GM23338 (cell line): Measurements from ENCODE around the gene DPP10. TPM values are rescaled to one million over a fixed set of nuclear protein-coding genes. Genes with fewer than 3 reads are reported as not detected.

Source experiments
- ATAC-seq: fragments of 200-7000 bp; cut with Tn5 transposase; 3 replicates; pipeline ENCODE4 v1.9.1; 2020
- DNase-seq: peaks from one replicate; pipeline ENCODE4 v3.0.0-alpha.2; 2015; ENCODE audit warnings: low spot score
- H2AFZ ChIP-seq: fragments of 200-600 bp; sonication (generic); 2 replicates; pipeline ENCODE4 v1.8.0; 2016; ENCODE audit warnings: antibody characterized with exemption, mild to moderate bottlenecking, moderate library complexity
- H3F3A ChIP-seq: fragments of 200-600 bp; sonication (generic); replicated peaks from 2 replicates; pipeline ENCODE4 v1.8.0; 2017; ENCODE audit warnings: antibody characterized with exemption, mixed run types, low read depth
- H3K27ac ChIP-seq: fragments of 200-600 bp; sonication (generic); 2 replicates; pipeline ENCODE4 v1.6.1; 2016; ENCODE audit warnings: low read depth
- H3K27me3 ChIP-seq: fragments of 200-600 bp; sonication (generic); 2 replicates; pipeline ENCODE4 v1.8.0; 2016; ENCODE audit warnings: mild to moderate bottlenecking, mixed run types, moderate library complexity; ENCODE audit not compliant: insufficient read depth
- H3K36me3 ChIP-seq: fragments of 200-600 bp; sonication (generic); 2 replicates; pipeline ENCODE4 v1.8.0; 2016; ENCODE audit warnings: mild to moderate bottlenecking; ENCODE audit not compliant: insufficient read depth
- H3K4me1 ChIP-seq: fragments of 200-600 bp; sonication (generic); 2 replicates; pipeline ENCODE4 v1.8.0; 2016; ENCODE audit warnings: mild to moderate bottlenecking, moderate library complexity; ENCODE audit not compliant: insufficient read depth
- H3K4me2 ChIP-seq: fragments of 200-600 bp; sonication (generic); 2 replicates; pipeline ENCODE4 v1.7.1; 2017; ENCODE audit warnings: mixed run types
- H3K4me3 ChIP-seq: fragments of 200-600 bp; sonication (generic); 2 replicates; pipeline ENCODE4 v1.6.1; 2016; ENCODE audit warnings: mixed run types
- H3K79me2 ChIP-seq: fragments of 200-600 bp; sonication (generic); replicated peaks from 2 replicates; pipeline ENCODE4 v1.8.0; 2017; ENCODE audit warnings: mild to moderate bottlenecking; ENCODE audit not compliant: insufficient read depth
- H3K9me2 ChIP-seq: fragments of 200-600 bp; sonication (generic); 2 replicates; pipeline ENCODE4 v1.8.0; 2017; ENCODE audit not compliant: insufficient read depth
- H4K20me1 ChIP-seq: fragments of 200-600 bp; sonication (generic); replicated peaks from 2 replicates; pipeline ENCODE4 v1.8.0; 2017; ENCODE audit warnings: mild to moderate bottlenecking; ENCODE audit not compliant: insufficient read depth
- H3K27ac Mint-ChIP-seq: 2 replicates; pipeline ENCODE4 v1.8.0; 2020; ENCODE audit warnings: inconsistent platforms, mild to moderate bottlenecking, moderate library complexity, mixed read lengths
- H3K27me3 Mint-ChIP-seq: 3 replicates; pipeline ENCODE4 v1.8.0; 2022; ENCODE audit warnings: low read depth, mild to moderate bottlenecking, moderate library complexity, mixed read lengths, inconsistent platforms; ENCODE audit not compliant: insufficient read depth, poor library complexity
- H3K36me3 Mint-ChIP-seq: 3 replicates; pipeline ENCODE4 v1.8.0; 2021; ENCODE audit warnings: low read depth, mild to moderate bottlenecking, inconsistent platforms, moderate library complexity, mixed read lengths
- H3K4me1 Mint-ChIP-seq: 3 replicates; pipeline ENCODE4 v1.8.0; 2020; ENCODE audit warnings: mild to moderate bottlenecking, inconsistent platforms, mixed read lengths
- H3K4me3 Mint-ChIP-seq: 3 replicates; pipeline ENCODE4 v1.8.0; 2021; ENCODE audit warnings: moderate library complexity, mild to moderate bottlenecking, inconsistent platforms, mixed read lengths
- H3K9me3 Mint-ChIP-seq: 3 replicates; pipeline ENCODE4 v1.8.0; 2020; ENCODE audit warnings: moderate library complexity, mild to moderate bottlenecking, inconsistent platforms, mixed read lengths
- CREB1 ChIP-seq: fragments of 250-450 bp; sonication (Bioruptor Pico); IDR thresholded peaks from 2 replicates; pipeline ENCODE4 v1.5.0; 2020; ENCODE audit warnings: low read depth, mild to moderate bottlenecking, moderate library complexity
- CTCF ChIP-seq, 2 experiments: fragments of 200-600 bp in 1 of 2; sonication (generic) in 1 of 2; conservative IDR thresholded peaks; 2 replicates each; pipeline versions ENCODE4 v1.5.1 to v1.6.1; 2016 to 2017; ENCODE audit warnings: antibody characterized with exemption in 2 of 2, low read depth in 2 of 2, mild to moderate bottlenecking in 2 of 2, moderate library complexity in 1 of 2
- ETS1 ChIP-seq: IDR thresholded peaks from 2 replicates; pipeline ENCODE4 v1.6.1; 2016; ENCODE audit warnings: antibody characterized with exemption
- EZH2 ChIP-seq: fragments of 200-600 bp; sonication (generic); IDR thresholded peaks from one replicate; pipeline ENCODE4 v1.8.0; 2017; ENCODE audit warnings: antibody characterized with exemption, mild to moderate bottlenecking, low read depth; ENCODE audit not compliant: unreplicated experiment
- EZH2phosphoT487 ChIP-seq: fragments of 200-600 bp; sonication (generic); IDR thresholded peaks from one replicate; pipeline ENCODE4 v1.8.1; 2018; ENCODE audit warnings: antibody characterized with exemption; ENCODE audit not compliant: unreplicated experiment
- JUNB ChIP-seq: IDR thresholded peaks from one replicate; pipeline ENCODE4 v1.6.1; 2016; ENCODE audit warnings: antibody characterized with exemption; ENCODE audit not compliant: unreplicated experiment
- NANOG ChIP-seq: IDR thresholded peaks from 2 replicates; pipeline ENCODE4 v1.6.1; 2016; ENCODE audit warnings: antibody characterized with exemption, borderline replicate concordance
- POLR2AphosphoS5 ChIP-seq: IDR thresholded peaks from 2 replicates; pipeline ENCODE4 v1.6.1; 2016; ENCODE audit warnings: antibody characterized with exemption, low read depth
- STAT1 ChIP-seq: IDR thresholded peaks from one replicate; pipeline ENCODE4 v1.6.1; 2016; ENCODE audit warnings: antibody characterized with exemption; ENCODE audit not compliant: unreplicated experiment
- ZNF114 ChIP-seq: fragments of 250-450 bp; sonication (Bioruptor Pico); IDR thresholded peaks from 2 replicates; pipeline ENCODE4 v1.5.0; 2020; ENCODE audit warnings: mild to moderate bottlenecking, moderate library complexity
- ZNF331 ChIP-seq: fragments of 250-450 bp; sonication (Bioruptor Pico); IDR thresholded peaks from 2 replicates; pipeline ENCODE4 v1.5.0; 2020; ENCODE audit warnings: low read depth, mild to moderate bottlenecking, moderate library complexity
- polyA plus RNA-seq: library from polyadenylated mRNA; unstranded; fragments of >200 nt; fragmentation: Nextera tagmentation; extraction: Ambion mirVana; gene quantifications from 2 replicates; pipeline ENCODE4 v1.2.1, GENCODE V29; 2016
- total RNA-seq: library from RNA; depleted of rRNA; stranded (reverse); fragments of >200 nt; shearing (Covaris generic); gene quantifications from 2 replicates; pipeline ENCODE4 v1.2.3, GENCODE V29; 2014
- TF ChIP-seq, protein P1 (sequence below): fragments of 250-450 bp; sonication (Bioruptor Pico); IDR thresholded peaks from 2 replicates; pipeline ENCODE4 v1.5.0; 2020; ENCODE audit warnings: mild to moderate bottlenecking, moderate library complexity
- TF ChIP-seq, protein P2 (sequence below): IDR thresholded peaks from one replicate; pipeline ENCODE4 v1.6.1; 2018; ENCODE audit warnings: antibody characterized with exemption; ENCODE audit not compliant: unreplicated experiment

The DPP10 gene
- total and polyA plus RNA-seq, 2 experiments from 2014 or later = 3.6 to 14.8 TPM

- Mint-ChIP-seq H3K4me1 (no peaks in the 10 kb centered on the region), H3K36me3 (no peaks in the 10 kb centered on the region), H3K4me3 (no peak overlapping the region), H3K9me3 (peaks cover 12% of the 10 kb centered on the region), H3K27ac (no peak overlapping the region), H3K27me3 (no peaks in the 10 kb centered on the region)
- no peaks in the 10 kb centered on the region for H3K36me3 ChIP-seq
- no peaks in the 10 kb centered on the region for H3K27me3 ChIP-seq
- H3F3A ChIP-seq = no peaks in the 10 kb centered on the region
- H3K4me1 ChIP-seq = no peaks in the 10 kb centered on the region
- DNase-seq (no peak), ATAC-seq (no peak)
- no peak for TF ChIP-seq POLR2AphosphoS5
- no peak for TF ChIP-seq CTCF (conservative IDR thresholded peaks at IDR 0.05; ENCODE audit: low read depth in 2 of 2)
- TF ChIP-seq JUNB = no peak
- no peak for TF ChIP-seq ZNF114 (CRISPR knock-in tag)
- TF ChIP-seq STAT1 = no peak
- no peak for TF ChIP-seq ZNF331 (CRISPR knock-in tag)
- no peak for TF ChIP-seq EZH2phosphoT487
- no peak for TF ChIP-seq CREB1 (CRISPR knock-in tag)
- TF ChIP-seq EZH2 = no peak
- TF ChIP-seq, protein P1, sequence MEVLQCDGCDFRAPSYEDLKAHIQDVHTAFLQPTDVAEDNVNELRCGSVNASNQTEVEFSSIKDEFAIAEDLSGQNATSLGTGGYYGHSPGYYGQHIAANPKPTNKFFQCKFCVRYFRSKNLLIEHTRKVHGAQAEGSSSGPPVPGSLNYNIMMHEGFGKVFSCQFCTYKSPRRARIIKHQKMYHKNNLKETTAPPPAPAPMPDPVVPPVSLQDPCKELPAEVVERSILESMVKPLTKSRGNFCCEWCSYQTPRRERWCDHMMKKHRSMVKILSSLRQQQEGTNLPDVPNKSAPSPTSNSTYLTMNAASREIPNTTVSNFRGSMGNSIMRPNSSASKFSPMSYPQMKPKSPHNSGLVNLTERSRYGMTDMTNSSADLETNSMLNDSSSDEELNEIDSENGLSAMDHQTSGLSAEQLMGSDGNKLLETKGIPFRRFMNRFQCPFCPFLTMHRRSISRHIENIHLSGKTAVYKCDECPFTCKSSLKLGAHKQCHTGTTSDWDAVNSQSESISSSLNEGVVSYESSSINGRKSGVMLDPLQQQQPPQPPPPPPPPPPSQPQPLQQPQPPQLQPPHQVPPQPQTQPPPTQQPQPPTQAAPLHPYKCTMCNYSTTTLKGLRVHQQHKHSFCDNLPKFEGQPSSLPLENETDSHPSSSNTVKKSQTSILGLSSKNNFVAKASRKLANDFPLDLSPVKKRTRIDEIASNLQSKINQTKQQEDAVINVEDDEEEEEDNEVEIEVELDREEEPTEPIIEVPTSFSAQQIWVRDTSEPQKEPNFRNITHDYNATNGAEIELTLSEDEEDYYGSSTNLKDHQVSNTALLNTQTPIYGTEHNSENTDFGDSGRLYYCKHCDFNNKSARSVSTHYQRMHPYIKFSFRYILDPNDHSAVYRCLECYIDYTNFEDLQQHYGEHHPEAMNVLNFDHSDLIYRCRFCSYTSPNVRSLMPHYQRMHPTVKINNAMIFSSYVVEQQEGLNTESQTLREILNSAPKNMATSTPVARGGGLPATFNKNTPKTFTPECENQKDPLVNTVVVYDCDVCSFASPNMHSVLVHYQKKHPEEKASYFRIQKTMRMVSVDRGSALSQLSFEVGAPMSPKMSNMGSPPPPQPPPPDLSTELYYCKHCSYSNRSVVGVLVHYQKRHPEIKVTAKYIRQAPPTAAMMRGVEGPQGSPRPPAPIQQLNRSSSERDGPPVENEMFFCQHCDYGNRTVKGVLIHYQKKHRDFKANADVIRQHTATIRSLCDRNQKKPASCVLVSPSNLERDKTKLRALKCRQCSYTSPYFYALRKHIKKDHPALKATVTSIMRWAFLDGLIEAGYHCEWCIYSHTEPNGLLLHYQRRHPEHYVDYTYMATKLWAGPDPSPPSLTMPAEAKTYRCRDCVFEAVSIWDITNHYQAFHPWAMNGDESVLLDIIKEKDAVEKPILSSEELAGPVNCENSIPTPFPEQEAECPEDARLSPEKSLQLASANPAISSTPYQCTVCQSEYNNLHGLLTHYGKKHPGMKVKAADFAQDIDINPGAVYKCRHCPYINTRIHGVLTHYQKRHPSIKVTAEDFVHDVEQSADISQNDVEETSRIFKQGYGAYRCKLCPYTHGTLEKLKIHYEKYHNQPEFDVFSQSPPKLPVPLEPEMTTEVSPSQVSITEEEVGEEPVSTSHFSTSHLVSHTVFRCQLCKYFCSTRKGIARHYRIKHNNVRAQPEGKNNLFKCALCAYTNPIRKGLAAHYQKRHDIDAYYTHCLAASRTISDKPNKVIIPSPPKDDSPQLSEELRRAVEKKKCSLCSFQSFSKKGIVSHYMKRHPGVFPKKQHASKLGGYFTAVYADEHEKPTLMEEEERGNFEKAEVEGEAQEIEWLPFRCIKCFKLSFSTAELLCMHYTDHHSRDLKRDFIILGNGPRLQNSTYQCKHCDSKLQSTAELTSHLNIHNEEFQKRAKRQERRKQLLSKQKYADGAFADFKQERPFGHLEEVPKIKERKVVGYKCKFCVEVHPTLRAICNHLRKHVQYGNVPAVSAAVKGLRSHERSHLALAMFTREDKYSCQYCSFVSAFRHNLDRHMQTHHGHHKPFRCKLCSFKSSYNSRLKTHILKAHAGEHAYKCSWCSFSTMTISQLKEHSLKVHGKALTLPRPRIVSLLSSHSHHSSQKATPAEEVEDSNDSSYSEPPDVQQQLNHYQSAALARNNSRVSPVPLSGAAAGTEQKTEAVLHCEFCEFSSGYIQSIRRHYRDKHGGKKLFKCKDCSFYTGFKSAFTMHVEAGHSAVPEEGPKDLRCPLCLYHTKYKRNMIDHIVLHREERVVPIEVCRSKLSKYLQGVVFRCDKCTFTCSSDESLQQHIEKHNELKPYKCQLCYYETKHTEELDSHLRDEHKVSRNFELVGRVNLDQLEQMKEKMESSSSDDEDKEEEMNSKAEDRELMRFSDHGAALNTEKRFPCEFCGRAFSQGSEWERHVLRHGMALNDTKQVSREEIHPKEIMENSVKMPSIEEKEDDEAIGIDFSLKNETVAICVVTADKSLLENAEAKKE (CRISPR knock-in tag) = no peak
- TF ChIP-seq, protein P2, sequence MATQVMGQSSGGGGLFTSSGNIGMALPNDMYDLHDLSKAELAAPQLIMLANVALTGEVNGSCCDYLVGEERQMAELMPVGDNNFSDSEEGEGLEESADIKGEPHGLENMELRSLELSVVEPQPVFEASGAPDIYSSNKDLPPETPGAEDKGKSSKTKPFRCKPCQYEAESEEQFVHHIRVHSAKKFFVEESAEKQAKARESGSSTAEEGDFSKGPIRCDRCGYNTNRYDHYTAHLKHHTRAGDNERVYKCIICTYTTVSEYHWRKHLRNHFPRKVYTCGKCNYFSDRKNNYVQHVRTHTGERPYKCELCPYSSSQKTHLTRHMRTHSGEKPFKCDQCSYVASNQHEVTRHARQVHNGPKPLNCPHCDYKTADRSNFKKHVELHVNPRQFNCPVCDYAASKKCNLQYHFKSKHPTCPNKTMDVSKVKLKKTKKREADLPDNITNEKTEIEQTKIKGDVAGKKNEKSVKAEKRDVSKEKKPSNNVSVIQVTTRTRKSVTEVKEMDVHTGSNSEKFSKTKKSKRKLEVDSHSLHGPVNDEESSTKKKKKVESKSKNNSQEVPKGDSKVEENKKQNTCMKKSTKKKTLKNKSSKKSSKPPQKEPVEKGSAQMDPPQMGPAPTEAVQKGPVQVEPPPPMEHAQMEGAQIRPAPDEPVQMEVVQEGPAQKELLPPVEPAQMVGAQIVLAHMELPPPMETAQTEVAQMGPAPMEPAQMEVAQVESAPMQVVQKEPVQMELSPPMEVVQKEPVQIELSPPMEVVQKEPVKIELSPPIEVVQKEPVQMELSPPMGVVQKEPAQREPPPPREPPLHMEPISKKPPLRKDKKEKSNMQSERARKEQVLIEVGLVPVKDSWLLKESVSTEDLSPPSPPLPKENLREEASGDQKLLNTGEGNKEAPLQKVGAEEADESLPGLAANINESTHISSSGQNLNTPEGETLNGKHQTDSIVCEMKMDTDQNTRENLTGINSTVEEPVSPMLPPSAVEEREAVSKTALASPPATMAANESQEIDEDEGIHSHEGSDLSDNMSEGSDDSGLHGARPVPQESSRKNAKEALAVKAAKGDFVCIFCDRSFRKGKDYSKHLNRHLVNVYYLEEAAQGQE = no peak
- TF ChIP-seq NANOG = no peak
- TF ChIP-seq ETS1 = no peak
- no peak overlapping the region for H3K27ac ChIP-seq
- no peaks in the 10 kb centered on the region for H3K9me2 ChIP-seq
- H2AFZ ChIP-seq = no peak overlapping the region
- H3K4me3 ChIP-seq = no peak overlapping the region
- no peaks in the 10 kb centered on the region for H3K79me2 ChIP-seq
- H4K20me1 ChIP-seq = no peaks in the 10 kb centered on the region
- H3K4me2 ChIP-seq = no peak overlapping the region
Observed at GRCh38 chr2:114569166-114569565, 126.7 kb downstream of the DPP10 start.
